ENCODE measurements around the gene FKBP7.
"Not testable (repeated sequence)": the region's sequence is repeated elsewhere in the genome, so short reads cannot be mapped to it uniquely, and the experiment has no call there.

The FKBP7 gene

GRCh38 chr2:178478439-178479274, at the start of gene FKBP7:
Gene FKBP7 (minus strand): TSS chr2:178478600. CDS start chr2:178478499, 101 bp downstream.
- H3K27ac ChIP-seq (ENCODE audit: low read length) = peak within 1 kb of the TSS; percentile 92
- H3K4me1 ChIP-seq (ENCODE audit: control insufficient read depth, low read depth, low read length) = peaks cover 15% of the 10 kb centered on the region
- H3K9me3 ChIP-seq (ENCODE audit: control insufficient read depth, low read depth, low read length) = no peaks in the 10 kb centered on the region
- H3K27me3 ChIP-seq (ENCODE audit: control insufficient read depth, insufficient read depth, low read length) = peaks cover 16% of the 10 kb centered on the region
- H3K4me3 ChIP-seq (ENCODE audit: low read length) = peak within 1 kb of the TSS; percentile 99
- H3K36me3 ChIP-seq (ENCODE audit: control insufficient read depth, low read depth, low read length) = no peaks in the 10 kb centered on the region
- peak within 1 kb of the TSS; percentile 94 for H3K9ac ChIP-seq (ENCODE audit: low read length)

- H3K9me3 ChIP-seq (ENCODE audit: control insufficient read depth, low read depth, low read length) = no peaks in the 10 kb centered on the region
- H3K27ac ChIP-seq (ENCODE audit: low read length) = no peak overlapping the region
- no peaks in the 10 kb centered on the region for H3K27me3 ChIP-seq (ENCODE audit: control insufficient read depth, insufficient read depth, low read length)
- no peaks in the 10 kb centered on the region for H3K4me1 ChIP-seq (ENCODE audit: control insufficient read depth, low read depth, low read length)
- H3K9ac ChIP-seq (ENCODE audit: low read length) = no peak overlapping the region
- no peaks in the 10 kb centered on the region for H3K36me3 ChIP-seq (ENCODE audit: control insufficient read depth, low read depth, low read length)
- no peak overlapping the region for H3K4me3 ChIP-seq (ENCODE audit: low read length)
Measured at GRCh38 chr2:178527592-178527991, 49.2 kb upstream of the FKBP7 start.

- H3K4me3 ChIP-seq (ENCODE audit: low read length) = no peak overlapping the region
- no peaks in the 10 kb centered on the region for H3K36me3 ChIP-seq (ENCODE audit: control insufficient read depth, low read depth, low read length)
- H3K4me1 ChIP-seq (ENCODE audit: control insufficient read depth, low read depth, low read length) = no peaks in the 10 kb centered on the region
- H3K27ac ChIP-seq (ENCODE audit: low read length) = no peak overlapping the region
- no peaks in the 10 kb centered on the region for H3K27me3 ChIP-seq (ENCODE audit: control insufficient read depth, insufficient read depth, low read length)
- no peaks in the 10 kb centered on the region for H3K9me3 ChIP-seq (ENCODE audit: control insufficient read depth, low read depth, low read length)
- no peak overlapping the region for H3K9ac ChIP-seq (ENCODE audit: low read length)
Measured at GRCh38 chr2:178526256-178526655, 47.9 kb upstream of the FKBP7 start.

GRCh38 chr2:178525460-178525859, 47.1 kb upstream of the FKBP7 start:
- H3K9ac ChIP-seq (ENCODE audit: low read length); H3K36me3 ChIP-seq (ENCODE audit: control insufficient read depth, low read depth, low read length); H3K4me3 ChIP-seq (ENCODE audit: low read length); H3K4me1 ChIP-seq (ENCODE audit: control insufficient read depth, low read depth, low read length); H3K27ac ChIP-seq (ENCODE audit: low read length); H3K9me3 ChIP-seq (ENCODE audit: control insufficient read depth, low read depth, low read length); H3K27me3 ChIP-seq (ENCODE audit: control insufficient read depth, insufficient read depth, low read length): not testable (repeated sequence)

- not testable (repeated sequence) for H3K36me3 ChIP-seq (ENCODE audit: control insufficient read depth, low read depth, low read length); H3K4me1 ChIP-seq (ENCODE audit: control insufficient read depth, low read depth, low read length); H3K27ac ChIP-seq (ENCODE audit: low read length); H3K27me3 ChIP-seq (ENCODE audit: control insufficient read depth, insufficient read depth, low read length); H3K9me3 ChIP-seq (ENCODE audit: control insufficient read depth, low read depth, low read length); H3K4me3 ChIP-seq (ENCODE audit: low read length); H3K9ac ChIP-seq (ENCODE audit: low read length)
Measured at GRCh38 chr2:178525010-178525409, 46.6 kb upstream of the FKBP7 start.

GRCh38 chr2:178523596-178524134, 45.3 kb upstream of the FKBP7 start:
- Histone ChIP-seq H3K27ac (ENCODE audit: low read length) (no peak overlapping the region), H3K36me3 (ENCODE audit: control insufficient read depth, low read depth, low read length) (no peaks in the 10 kb centered on the region), H3K9ac (ENCODE audit: low read length) (peak overlapping the region; percentile 71), H3K27me3 (ENCODE audit: control insufficient read depth, insufficient read depth, low read length) (no peaks in the 10 kb centered on the region), H3K4me3 (ENCODE audit: low read length) (peak overlapping the region; percentile 68), H3K9me3 (ENCODE audit: control insufficient read depth, low read depth, low read length) (no peaks in the 10 kb centered on the region), H3K4me1 (ENCODE audit: control insufficient read depth, low read depth, low read length) (no peaks in the 10 kb centered on the region)

- H3K36me3 ChIP-seq (ENCODE audit: control insufficient read depth, low read depth, low read length) = no peaks in the 10 kb centered on the region
- no peaks in the 10 kb centered on the region for H3K27me3 ChIP-seq (ENCODE audit: control insufficient read depth, insufficient read depth, low read length)
- H3K27ac ChIP-seq (ENCODE audit: low read length) = peak overlapping the region; percentile 74
- peak overlapping the region; percentile 68 for H3K4me3 ChIP-seq (ENCODE audit: low read length)
- no peaks in the 10 kb centered on the region for H3K4me1 ChIP-seq (ENCODE audit: control insufficient read depth, low read depth, low read length)
- H3K9me3 ChIP-seq (ENCODE audit: control insufficient read depth, low read depth, low read length) = no peaks in the 10 kb centered on the region
- H3K9ac ChIP-seq (ENCODE audit: low read length) = peak overlapping the region; percentile 71
Measured at GRCh38 chr2:178522950-178523595, 44.7 kb upstream of the FKBP7 start.

GRCh38 chr2:178521304-178522150, 43.1 kb upstream of the FKBP7 start:
- Histone ChIP-seq H3K9ac (ENCODE audit: low read length) (no peak overlapping the region), H3K9me3 (ENCODE audit: control insufficient read depth, low read depth, low read length) (no peaks in the 10 kb centered on the region), H3K27me3 (ENCODE audit: control insufficient read depth, insufficient read depth, low read length) (no peaks in the 10 kb centered on the region), H3K27ac (ENCODE audit: low read length) (no peak overlapping the region), H3K36me3 (ENCODE audit: control insufficient read depth, low read depth, low read length) (no peaks in the 10 kb centered on the region), H3K4me3 (ENCODE audit: low read length) (no peak overlapping the region), H3K4me1 (ENCODE audit: control insufficient read depth, low read depth, low read length) (no peaks in the 10 kb centered on the region)

GRCh38 chr2:178517496-178517895, 39.1 kb upstream of the FKBP7 start:
- Histone ChIP-seq H3K27ac (ENCODE audit: low read length) (no peak overlapping the region), H3K27me3 (ENCODE audit: control insufficient read depth, insufficient read depth, low read length) (no peaks in the 10 kb centered on the region), H3K9me3 (ENCODE audit: control insufficient read depth, low read depth, low read length) (no peaks in the 10 kb centered on the region), H3K4me1 (ENCODE audit: control insufficient read depth, low read depth, low read length) (no peaks in the 10 kb centered on the region), H3K9ac (ENCODE audit: low read length) (no peak overlapping the region), H3K4me3 (ENCODE audit: low read length) (no peak overlapping the region), H3K36me3 (ENCODE audit: control insufficient read depth, low read depth, low read length) (no peaks in the 10 kb centered on the region)

- Histone ChIP-seq H3K4me1 (ENCODE audit: control insufficient read depth, low read depth, low read length) (no peaks in the 10 kb centered on the region), H3K27ac (ENCODE audit: low read length) (no peak overlapping the region), H3K27me3 (ENCODE audit: control insufficient read depth, insufficient read depth, low read length) (no peaks in the 10 kb centered on the region), H3K36me3 (ENCODE audit: control insufficient read depth, low read depth, low read length) (no peaks in the 10 kb centered on the region), H3K4me3 (ENCODE audit: low read length) (no peak overlapping the region), H3K9ac (ENCODE audit: low read length) (no peak overlapping the region), H3K9me3 (ENCODE audit: control insufficient read depth, low read depth, low read length) (no peaks in the 10 kb centered on the region)
Measured at GRCh38 chr2:178514664-178515063, 36.3 kb upstream of the FKBP7 start.

- Histone ChIP-seq H3K4me1 (ENCODE audit: control insufficient read depth, low read depth, low read length) (no peaks in the 10 kb centered on the region), H3K27me3 (ENCODE audit: control insufficient read depth, insufficient read depth, low read length) (no peaks in the 10 kb centered on the region), H3K36me3 (ENCODE audit: control insufficient read depth, low read depth, low read length) (no peaks in the 10 kb centered on the region), H3K4me3 (ENCODE audit: low read length) (no peak overlapping the region), H3K27ac (ENCODE audit: low read length) (no peak overlapping the region), H3K9ac (ENCODE audit: low read length) (no peak overlapping the region), H3K9me3 (ENCODE audit: control insufficient read depth, low read depth, low read length) (no peaks in the 10 kb centered on the region)
Measured at GRCh38 chr2:178513876-178514275, 35.5 kb upstream of the FKBP7 start.

All from iPS-18a (cell line).